ENCODE measurements around the gene PTPRU.

The PTPRU gene

DNA sequence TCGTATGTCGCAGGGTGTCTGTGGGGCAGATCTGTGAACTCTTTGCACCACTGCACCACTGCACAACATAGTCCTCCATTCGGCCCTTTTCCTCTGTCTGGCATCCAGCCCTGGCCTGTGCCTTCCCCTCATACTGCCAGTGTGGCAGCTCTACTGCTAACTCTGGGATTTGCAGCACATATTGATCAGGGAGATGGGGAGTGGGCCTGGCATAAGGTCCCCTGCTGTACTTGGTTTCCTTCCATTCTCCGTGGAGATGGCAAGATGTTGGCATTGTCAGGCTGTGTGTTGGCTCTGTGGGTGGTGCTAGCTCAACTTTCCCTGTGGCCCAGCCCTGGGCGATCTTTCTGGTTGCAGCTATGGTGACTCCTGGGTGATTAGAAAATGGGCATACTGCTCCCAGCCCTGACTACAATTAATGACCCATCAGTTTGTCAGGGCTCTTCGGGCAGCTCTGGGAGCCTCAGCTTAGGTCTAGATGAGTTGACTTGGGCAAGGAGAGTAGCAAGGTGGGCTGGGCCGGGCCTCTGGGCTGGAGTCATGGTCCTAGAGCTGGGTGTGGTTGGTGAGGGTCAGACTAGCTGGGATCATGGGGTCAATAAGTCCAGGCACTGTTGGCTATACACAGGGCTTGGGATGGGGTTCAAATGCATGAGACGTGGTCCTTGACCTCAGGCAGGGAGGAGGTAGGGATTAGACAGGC is 11.4 kb downstream of the PTPRU start:
- no peak for DNase-seq

DNA sequence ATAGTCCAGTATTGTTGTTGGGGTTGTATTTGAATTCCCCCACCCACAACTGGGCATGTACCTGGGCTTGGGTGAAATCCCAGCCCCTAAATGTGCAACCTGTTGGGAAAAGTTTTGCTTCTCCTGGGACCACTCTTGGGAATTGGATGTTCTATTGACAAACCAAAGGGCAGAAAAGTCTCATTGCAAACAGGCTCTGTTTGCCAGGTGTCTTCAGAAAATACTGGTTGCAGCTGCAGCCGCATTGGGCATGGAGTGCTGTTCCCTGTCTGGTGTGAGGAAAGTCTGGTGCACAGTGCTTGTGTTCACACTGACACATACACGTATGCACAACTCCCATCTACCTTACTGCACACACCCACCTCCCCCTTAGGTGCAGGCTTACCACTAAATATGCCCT is 12.1 kb downstream of the PTPRU start:
- DNase-seq, result no peak

DNA sequence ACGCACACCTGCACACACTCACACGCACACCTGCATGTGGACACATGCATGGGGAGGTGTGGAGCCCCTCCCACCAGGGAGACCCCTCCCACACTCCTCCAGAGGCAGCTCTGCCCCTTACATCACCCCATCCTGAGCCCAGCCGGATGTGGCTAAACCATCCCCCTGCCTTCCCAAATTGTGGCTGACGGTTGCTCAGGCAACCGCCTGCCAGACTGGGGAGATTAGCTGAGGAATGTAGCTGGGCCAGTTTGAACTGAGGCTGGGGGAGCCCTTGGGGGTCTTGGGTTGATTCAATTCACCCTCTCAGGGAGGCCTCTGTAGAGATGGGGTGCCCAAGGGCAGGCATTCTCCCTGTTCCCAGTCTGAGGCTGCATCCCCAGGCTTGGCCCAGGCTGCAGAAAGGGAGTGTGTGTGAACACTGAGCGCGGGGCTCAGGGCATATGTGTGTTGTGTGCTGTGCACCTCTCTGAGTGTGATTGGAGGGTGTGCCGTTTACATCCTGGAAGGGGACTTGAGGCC is 12.9 kb downstream of the PTPRU start:
- DNase-seq, result no peak

DNA sequence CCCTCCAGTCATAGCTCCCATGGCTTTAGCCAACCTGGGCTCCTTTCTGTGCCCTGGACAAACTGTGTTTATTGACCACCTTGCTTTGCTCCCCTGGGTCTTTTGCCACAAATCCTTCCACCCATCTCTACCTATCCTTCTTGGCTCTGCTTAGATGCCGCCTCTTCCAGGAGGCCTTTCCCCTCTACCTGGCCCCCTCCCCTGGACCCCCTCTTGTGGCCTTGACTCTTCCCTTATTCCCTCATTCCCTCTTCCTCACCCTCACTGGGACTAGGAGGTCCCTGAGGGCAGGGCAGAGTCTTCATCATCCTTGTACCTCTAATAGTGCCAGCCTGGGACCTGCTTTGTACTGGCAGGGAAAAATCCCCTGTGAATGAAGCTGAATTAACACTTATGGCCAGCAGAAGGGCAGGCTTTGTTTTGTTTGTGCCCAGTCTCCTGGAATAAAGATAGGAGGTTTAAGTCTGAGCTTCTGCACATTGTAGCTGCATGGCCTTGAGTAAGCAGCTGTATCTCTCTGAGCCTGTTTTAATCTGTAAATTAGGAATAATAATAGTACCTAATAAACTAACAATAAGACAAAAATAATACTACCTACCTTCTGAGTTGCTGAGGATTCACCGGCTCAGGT is 13.7 kb downstream of the PTPRU start:
- no peak for DNase-seq

DNA sequence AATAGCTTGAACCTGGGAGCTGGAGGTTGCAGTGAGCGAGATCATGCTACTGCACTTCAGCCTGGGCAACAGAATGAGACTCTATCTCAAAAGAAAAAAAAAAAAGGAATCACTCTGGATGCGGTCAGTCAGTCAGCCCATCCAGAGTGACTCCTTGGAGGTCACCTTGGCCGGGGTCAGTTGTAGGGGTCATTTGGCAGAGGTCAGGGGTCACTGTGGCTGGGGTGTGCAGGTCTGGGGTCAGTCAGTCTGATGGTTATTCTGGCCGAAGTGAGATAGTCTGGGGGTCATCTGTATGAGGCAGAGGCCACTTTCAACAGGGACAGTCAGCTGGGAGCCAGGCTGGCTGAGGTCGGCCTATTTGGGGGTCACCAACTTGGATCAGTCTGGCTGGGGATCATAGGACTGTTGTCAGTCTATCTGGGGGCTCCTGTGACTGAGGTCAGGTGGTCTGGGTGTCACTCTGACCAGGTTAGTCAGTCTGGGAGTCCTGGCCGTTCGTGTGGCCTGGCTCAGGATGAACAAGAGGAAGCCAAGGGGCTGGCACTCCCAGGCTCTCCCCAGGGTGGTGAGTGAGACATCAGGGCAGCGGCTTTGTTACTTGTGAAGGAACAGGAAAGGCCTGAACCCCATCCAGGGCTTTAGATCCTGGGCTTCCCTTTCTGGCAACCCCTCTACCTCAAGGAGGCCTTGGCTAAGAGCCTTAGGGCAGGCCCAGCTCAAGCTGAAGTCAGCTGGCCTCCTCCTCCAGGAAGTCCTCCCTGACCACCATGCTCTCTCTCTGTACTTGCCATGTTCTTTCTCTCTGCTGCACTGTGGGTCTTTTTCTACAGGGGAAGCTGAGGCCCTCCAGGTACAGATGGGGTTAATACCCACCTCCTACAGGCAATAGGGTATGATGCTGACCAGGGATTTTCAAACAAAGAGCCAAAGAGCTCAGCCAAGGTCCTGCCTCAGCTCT is 15.1 kb downstream of the PTPRU start:
- no peak for DNase-seq

DNA sequence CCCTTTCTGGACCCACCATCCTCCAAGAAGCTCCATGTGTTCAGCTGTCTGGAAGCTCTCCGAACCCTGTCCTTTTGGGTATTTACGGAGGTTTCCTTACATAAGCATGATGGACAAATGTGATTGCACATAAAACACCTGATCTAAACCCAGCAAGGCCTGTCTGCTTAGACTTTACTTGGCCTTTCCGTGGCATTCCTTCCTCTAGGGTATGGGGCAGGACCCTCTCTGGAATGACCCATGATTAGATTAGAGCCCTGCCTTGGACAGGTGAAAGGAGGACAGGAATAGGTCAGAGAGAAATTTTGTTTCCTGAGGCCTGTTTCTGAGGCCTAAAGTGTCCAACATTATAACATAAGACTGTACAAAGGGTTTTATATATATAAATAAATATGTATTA is 16.9 kb downstream of the PTPRU start:
- no peak for DNase-seq

DNA sequence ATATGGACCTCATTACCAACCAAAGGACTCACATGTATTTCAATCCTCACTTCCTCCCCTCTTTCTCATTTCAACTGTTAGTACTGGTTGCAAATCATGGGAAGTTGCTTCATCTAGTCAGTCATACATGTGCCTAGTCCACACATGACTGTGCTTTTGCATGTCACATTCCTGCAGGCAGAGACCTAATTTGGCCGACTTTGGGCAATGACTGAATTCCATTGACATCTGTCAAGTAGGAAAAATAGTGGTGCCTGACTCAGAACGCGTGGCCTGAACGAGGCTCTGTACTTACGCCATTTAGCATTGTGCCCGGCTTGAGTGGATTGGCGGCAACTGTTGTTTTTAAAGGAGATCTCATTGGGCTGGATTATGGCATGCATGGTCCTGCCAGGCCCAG is 18.0 kb downstream of the PTPRU start:
- no peak for DNase-seq

DNA sequence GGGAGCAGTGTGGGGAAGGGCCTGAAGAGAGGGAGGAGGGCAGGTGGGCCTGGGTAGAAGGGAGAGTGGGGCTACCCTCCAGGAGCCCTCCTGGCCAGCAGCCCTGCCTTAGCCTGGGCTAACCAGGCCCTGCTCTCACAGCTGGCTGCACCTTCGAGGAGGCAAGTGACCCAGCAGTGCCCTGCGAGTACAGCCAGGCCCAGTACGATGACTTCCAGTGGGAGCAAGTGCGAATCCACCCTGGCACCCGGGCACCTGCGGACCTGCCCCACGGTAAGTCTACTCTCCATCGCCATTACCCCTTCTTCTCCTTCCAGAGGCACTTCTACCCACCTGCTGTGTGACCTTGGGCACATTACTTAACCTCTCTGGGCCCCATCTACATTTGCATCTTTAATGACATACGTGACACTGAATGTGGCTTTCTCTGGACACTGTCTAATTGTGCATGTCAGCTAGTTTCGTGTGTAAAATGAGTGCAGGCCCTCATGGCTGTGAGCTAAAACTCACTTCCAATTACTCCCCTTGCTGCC is 18.9 kb downstream of the PTPRU start:
- no peak for DNase-seq

DNA sequence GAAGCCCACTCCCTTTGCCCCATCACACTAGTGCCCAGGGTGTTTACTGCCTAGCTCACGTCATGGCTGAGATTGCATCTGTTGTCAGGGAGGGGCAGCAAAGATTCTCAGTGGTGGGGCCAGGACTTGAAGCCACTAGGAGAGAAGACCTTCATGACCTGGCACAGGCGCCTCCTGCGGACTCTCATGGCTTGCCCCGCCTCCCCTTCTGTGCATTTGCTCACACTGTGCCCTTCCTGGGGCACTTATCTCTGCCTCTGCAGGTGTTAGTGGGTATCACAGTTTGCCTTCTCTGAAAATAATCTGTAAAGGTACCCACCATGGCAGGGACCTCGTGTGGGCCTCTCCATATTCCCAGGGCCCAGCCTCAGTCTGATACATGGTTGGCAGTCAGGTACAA is 20.1 kb downstream of the PTPRU start:
- no peak for DNase-seq

DNA sequence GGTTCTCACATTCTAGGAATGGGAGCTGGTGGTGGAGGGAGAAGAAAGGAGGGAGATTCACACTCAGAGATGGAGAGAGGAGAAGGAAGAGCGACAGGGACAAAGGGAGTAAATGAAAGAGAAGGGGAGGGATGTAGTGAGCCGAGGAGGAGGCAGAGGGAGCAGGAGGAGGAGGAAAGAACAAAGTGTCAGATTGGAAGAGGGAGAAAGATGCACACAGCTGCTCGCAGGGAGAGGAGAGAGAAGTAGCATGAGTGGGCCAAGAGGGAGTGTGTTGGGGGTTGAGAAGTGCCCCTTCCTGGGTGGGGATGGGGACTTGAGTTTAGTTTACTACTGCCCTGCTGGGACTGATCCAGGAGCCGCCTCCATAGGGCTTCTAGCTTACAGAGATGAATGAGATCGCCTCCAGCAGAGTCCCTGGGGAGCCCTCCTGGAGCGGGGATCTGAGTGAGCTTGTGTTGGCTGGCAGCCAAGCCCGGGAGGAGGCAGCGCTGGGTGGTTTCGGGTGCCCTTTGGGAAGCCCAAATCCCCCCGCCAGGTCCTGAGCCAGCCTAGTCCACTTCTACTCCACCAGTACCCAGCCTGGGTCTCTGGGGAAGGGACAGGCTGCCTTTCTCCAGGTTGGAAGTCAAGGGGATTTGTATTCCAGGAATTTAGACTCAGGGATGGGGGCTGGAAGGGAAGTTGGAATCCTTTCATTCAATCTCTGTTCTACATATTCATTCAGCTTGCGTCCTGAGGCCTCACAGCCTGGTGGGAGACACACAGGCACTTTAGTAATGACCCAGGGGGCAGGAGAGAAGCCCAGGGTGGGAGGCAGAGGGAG is 20.9 kb downstream of the PTPRU start:
- DNase-seq, result no peak

DNA sequence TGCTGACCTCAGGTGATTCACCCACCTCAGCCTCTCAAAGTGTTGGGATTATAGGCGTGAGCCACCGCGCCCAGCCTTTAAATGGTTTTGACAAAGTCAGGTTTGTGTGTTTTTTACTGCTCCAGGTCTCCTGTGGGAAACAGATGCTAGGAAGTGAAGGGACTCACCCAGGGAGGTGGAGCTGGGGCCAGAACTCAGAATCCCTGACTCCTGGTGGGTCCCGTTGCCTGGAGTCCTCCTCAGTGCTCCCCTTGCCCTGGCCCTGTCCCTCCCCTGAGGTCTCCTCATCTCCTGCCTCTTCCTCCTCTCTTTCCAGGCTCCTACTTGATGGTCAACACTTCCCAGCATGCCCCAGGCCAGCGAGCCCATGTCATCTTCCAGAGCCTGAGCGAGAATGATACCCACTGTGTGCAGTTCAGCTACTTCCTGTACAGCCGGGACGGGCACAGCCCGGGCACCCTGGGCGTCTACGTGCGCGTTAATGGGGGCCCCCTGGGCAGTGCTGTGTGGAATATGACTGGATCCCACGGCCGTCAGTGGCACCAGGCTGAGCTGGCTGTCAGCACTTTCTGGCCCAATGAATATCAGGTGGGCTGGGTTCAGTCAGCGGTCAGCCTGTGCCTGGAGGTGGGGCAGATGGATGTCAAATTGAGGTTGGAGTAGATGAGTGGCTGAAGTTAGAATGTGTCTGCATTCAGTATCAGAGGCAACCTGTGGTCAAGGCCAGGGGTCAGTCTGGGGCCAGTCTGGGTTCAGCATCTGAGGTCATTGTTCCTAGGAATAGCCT is 22.1 kb downstream of the PTPRU start:
- DNase-seq, result no peak

DNA sequence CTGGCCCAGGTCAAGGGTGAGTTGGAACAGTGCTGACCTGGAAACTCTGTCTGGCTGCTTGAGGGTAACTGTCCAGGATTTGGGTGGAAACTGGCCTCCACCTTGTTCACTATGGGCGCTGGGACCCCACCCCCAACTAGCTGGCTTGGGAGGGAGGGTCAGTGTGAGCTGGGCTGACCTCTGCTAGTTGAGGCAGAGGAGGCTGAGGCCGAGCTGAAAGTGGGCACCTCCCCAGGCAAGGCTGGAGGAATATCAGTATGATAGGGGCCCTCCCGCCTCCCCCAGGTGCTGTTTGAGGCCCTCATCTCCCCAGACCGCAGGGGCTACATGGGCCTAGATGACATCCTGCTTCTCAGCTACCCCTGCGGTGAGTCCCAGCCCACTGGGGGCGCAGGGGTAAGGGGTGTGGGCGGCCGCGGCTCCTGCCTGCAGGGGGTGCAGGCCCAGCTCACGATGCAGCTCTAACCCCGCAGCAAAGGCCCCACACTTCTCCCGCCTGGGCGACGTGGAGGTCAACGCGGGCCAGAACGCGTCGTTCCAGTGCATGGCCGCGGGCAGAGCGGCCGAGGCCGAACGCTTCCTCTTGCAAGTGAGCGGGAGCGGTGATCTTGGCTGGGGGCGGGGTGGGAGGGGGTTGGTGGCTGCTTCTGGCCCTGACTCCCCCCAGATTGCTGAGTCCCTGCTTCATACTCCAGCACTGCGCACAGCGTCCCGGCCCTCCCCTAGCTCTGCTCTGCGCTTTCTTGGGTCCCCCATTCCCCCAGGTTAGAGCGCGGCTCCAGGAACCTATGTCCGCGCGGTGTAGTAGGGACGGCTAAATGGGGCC is 22.9 kb downstream of the PTPRU start:
- DNase-seq, result no peak

DNA sequence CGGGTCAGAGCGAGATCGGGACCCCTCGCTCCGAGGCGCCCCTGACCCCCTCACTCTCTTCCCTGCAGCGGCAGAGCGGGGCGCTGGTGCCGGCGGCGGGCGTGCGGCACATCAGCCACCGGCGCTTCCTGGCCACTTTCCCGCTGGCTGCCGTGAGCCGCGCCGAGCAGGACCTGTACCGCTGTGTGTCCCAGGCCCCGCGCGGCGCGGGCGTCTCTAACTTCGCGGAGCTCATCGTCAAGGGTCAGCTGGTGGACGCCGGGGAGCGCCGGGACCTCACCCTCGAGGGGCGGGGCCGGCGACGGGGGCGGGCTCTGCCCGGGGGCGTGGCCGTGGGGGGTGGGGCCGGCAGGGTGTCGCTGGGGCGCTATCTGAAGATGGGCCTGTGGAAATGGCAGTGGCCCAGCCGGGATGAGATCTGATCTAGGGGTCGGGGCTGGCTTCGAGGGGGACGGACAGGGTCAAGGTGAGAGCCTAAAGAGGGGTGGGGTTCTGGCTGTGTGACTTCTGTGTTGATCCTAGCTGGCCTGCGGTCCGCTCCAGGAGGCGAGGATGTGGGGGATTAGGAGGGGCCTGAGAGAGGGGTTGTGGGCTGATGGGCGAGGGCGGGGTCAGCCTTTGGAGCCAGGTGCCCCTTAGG is 23.6 kb downstream of the PTPRU start:
- DNase-seq, result peak in 1 of 4 experiments; percentile 16

DNA sequence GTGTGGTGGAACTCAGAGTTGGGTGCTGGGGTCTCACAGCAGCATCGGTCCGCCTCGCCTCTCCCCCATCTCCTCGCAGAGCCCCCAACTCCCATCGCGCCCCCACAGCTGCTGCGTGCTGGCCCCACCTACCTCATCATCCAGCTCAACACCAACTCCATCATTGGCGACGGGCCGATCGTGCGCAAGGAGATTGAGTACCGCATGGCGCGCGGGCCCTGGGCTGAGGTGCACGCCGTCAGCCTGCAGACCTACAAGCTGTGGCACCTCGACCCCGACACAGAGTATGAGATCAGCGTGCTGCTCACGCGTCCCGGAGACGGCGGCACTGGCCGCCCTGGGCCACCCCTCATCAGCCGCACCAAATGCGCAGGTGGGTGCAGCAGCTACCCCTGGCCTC is 24.2 kb downstream of the PTPRU start:
- DNase-seq, result no peak

DNA sequence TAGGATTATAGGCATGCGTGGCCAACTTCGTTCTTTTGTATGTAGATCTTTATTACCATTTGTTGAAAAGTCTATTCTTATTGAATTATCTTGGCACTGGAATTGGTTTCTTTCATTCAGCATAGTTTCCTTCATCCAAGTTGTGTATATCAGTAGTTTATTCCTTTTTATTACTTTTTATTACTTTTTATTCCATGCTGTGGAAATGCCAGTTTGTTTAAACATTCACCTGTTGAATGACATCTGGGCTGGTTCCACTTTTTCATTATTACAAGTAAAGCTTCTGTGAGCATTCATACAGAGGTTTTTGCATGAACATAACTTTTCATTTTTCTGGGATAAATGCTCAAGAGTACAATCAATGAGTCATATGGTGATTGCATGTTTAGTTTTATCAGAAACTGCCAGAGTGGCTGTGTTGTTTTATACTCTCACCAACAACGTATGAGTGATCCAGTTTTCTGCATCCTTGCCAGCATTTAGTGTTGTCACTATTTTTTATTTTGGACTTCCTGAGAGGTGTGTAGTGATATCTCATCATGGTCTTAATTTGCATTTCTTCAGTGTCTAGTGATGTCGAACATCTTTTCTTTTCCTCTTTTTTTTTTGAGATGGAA is 28.6 kb downstream of the PTPRU start:
- DNase-seq, result no peak

DNA sequence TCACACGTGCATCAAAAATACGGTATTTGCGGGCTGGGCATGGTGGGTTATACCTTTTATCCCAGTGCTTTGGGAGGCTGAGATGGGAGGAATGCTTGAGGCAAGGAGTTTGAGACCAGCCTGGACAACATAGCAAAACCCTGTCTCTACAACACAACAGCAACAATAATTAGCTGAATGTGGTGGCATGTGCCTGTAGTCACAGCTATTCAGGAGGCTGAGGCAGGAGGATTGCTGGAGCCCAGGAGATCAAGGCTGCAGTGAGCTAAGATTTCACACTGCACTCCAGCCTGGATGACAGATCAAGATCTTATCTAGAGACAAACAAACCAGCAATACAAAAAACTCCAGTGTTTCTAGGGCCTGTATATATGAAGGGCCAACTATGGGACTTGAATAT is 30.6 kb downstream of the PTPRU start:
- DNase-seq, result no peak

DNA sequence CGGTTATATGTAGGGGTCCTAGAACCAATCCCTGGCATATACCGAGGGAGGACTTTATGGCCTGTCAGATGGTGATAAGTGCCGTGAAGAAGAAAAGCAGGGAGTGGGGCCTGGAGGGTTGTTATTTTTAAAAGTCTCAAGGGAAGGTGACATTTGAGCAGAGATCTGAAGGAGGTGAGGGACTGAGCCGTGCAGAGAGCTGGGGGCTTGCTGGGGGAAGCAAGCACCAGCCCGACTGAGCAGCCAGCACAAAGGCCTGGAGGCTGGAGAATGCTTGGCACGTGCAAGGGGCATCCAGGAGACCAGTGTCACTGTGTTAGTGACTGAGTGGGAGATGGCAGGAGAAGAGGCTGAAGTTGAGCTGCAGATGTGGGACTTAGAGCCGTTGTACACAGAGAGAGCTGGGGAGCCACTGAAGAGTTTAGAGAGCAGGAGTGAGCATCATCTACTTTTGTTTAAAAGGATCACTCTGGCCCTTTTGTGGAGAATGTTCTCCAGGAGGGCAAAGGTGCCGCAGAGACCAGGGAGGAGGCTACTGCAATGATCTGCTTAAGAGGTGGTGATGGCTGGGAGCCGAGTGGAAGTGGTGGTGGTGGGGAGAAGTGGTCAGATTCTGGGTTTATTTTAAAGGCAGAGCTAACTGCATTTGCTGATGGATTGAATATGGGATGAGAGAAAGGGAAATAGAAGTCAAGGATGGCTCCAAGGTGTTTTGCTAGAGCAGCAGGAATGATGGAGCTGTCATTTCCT is 31.2 kb downstream of the PTPRU start:
- DNase-seq, result no peak

DNA sequence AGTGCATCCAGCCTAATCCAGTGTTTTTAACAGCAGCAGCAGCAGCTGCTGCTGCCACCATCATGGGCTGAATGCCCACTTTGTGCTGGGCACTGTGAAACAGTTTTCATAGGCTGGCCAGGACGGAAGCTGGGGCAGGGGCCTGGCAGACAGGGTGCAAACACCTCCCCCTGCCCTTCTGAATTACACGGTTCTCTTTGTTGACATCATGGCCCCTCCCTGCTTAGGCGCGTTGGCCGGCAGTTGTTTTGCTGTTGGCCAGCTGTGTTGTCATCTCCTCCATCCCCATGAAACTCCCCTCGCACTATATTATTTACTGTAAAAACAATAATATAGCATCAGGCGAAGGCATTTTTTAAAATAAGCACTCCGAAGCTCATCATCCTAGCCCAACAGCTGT is 33.1 kb downstream of the PTPRU start:
- DNase-seq, result no peak
